HG03066 (cell line): ENCODE results near the gene STXBP5.

Source experiments
- ATAC-seq: cut with Tn5 transposase; IDR thresholded peaks from one replicate; pipeline ENCODE4 v1.9.1; 2021; ENCODE audit warnings: low read depth; ENCODE audit not compliant: unreplicated experiment

STXBP5 gene

DNA sequence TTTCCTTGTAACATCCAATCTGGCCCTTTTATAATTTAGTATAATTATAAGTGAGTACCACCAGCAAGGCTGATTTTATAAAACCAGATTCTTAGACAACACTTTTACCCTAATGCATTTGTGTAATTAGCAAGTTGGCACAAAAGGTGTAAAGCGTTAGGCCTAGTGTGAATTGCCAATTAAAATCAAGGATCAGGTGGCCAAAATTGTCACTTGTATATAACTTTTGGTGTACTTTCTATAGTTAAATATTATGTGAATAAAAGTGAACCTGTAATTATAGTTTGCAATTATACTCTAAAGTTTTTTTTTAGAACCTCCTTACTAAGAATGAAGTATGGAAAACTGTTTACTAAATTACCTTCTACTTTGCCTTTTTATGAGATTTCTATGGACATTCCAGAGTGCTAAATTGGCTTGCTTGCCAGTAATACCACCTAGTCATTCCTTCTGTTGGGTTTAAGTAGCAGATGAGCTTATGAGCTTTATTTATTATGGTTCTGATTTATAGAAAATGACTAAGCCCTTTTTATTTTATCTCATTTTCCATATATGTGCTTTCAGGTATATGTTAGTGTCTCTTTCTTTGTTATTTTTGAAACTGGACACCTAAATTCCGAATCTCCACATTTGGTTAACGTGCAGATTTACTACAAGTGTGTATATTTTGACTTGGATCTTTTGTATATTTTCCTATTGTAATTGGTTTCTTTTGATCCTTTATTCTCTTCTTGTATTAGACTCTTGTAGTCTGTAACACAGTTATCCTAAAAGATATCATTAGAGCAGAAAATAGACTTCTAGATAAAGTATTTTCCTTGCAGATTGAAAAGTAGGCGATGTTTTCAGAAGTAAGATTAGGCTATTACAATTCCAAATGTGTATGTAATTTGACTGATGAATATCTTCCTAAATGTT is 3.9 kb downstream of the STXBP5 start:
- ATAC-seq, result no peak

DNA sequence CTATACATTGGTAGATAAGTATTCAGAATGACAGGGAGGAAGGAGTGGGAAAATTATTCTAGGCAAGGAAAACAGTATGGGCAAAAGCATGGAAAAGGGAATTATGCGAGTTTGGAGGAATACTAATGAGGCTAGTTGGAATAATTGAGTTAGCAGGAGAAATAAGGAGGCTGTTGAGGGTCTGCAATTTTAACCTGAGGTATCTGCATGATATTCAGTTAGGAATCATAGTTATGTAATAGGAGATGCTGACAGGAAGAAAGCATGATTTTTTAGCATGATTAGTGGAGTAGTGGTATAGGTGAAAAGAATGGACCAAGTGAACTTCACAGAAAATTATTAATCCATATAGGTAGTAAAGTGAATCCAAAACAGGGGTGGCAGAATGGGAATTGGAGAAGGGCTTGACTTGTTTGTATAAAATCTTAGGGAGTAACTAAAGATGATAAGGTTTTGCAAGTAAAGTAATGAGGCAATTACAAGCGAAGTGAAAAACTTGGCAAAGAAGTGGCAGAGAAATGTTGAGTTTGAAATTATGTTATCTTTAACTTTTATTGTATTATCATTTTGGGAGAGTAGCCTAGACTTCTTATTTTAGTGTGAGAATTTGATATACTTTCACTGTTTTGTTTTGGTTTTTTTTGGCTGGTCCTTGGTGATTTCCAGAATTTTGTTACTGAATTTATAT is 5.7 kb downstream of the STXBP5 start:
- ATAC-seq, result no peak

DNA sequence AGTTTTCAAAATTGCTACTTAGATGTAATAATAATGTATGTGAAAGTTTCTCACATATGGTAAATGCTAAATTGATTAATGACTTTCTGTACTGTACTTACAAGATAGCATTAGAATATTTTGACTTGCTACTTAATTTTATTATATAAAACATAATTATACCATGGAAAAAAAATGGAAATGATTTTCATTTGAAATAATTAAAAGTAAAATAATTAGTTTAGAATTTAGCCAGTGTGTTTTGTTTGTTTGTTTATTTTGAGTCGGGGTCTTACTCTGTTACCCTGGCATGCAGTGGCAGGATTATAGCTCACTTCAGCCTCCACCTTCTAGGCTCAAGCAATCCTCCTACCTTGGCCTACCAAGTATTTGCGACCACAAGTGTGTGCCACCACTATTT is 7.1 kb downstream of the STXBP5 start:
- ATAC-seq, result no peak

DNA sequence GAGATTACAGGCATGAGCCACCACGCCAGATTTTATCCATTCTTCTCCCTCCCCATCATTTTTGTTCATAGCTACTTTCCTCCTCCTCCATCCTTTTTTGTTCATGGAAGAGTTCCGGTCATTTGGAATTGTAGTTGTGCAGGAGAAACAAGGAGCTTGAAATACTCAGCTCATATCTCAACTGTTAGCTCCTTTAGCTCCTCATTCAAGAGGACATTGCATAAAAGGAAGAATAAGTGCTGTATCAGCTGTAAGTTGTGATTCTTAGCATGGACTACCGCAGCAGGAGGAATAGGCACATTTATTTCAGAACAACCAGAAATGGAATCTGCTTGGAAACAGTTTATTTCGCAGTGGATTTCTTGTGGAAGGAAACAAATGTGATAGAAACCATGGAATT is 7.6 kb downstream of the STXBP5 start:
- ATAC-seq, result no peak

DNA sequence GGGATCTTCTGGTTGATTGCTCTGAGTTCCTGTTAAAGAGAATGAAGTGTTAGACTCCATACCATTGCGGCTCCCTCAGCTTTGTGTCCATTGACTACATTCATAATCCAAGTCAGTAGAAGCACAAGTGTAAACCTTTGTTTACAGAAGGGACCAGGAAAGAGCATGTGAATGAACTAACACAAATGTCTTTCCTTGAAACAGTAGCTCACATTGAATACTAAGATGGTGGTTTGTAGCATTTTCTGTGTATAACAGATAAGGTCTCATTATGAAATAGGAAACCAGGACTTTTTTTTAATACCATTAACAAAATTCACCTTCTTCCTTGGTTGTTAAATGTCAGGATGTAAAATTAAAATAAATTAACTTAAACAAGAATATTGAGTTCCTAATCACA is 8.4 kb downstream of the STXBP5 start:
- no peak for ATAC-seq

DNA sequence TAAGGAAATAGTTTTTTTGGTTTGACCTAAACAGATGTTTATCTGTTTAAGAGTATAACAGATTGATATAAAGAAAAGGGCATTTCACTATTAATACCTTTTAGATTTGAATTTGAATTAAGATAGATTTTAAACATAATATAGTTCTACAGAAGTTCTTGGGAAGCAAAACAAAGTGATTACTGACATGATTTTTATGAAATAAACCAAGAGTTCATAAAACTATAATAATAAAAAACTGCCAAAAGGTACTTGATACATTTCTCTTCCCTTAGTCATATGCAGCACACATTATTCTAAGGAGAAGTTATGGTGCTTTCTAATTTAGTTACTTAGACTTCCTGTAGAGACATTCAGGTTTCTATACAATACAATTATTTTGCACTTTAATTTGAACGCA is 9.6 kb downstream of the STXBP5 start:
- no peak for ATAC-seq

DNA sequence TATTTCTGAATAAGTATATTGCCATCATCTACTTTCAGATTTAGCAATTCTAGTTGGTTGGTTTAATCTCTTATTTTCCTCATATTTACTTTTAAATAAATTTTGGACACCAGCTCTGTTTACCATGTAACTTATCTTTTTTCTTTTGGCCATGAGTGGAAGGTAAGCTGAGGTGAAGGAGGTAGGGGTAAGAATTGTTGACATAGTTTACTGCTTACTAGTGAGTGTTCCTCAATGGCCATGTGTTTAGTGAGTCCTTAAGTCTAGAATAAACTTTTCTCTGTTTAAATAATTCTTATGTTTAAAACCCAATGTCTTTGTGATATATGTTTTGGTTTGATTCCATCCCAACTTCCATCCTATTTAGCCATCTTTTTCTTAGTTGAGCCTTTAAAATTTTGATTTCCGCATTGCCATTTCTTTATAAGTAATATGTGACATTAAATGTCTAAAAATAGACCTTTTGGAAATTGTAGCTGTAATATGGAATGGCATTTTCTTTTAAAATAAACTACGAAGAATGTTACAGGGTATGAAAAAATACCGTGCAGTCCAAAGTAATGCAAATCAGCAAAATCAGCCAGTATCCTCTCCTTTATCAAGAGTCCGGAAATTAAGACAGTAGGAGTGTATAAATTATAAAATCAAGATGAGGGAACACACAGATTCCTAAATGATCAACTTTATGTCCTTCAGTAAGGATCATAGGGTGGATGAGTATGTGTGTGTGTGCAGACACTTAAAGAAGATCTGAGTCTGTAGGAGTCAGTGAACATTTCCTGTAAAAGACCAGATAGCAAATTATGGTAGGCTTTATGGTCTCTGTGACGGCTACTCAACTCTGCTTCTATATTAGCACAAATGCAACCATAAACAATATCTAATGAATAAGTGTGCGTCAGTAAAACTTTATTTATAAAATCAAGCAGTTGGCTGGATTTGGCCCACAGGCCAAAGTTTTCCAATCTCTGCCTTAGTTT is 10.3 kb downstream of the STXBP5 start:
- ATAC-seq, result no peak

DNA sequence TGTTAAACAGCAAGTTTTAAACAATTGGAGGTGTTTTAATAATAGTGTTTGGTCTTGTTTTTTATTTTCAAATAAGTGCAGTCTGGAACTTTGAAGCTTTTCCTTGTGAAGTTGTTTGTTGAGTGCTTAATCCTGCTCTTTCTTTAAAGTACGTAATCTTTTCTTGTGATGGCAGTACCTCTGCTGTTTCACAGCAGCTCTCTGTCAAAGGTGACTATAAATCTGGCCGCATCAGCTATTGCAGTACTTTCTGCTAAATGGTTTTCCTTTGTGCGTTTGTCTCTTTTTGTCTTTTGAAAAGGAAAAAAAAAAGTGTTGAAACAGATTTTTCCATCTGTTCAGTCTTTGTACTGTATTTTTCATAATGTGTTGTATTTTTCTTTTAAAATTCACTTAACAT is 12.7 kb downstream of the STXBP5 start:
- no peak for ATAC-seq

DNA sequence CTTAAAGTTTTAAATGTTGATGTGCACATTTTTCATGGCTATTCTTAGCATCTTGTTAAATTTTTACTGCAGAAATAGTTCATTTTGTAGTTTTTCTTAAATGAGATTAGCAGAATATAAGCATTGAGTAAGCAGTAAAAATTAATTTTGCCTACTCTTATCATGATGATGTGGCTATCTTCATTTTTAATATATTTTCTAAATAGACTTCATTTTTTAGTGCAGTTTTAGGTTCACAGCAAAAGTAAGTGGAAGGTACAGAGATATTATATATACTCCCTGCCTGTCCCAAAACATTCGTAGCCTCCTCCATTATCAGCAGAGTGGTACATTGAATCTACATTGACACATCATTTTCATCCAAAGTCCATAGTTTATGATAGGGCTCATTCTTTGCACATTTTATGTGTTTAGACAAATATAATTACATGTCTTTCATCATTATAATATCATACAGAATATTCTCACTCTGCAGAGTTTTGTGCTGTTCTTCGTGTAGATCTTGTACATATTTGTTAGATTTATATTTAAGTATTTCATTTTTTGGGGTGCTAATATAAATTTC is 13.7 kb downstream of the STXBP5 start:
- no peak for ATAC-seq

DNA sequence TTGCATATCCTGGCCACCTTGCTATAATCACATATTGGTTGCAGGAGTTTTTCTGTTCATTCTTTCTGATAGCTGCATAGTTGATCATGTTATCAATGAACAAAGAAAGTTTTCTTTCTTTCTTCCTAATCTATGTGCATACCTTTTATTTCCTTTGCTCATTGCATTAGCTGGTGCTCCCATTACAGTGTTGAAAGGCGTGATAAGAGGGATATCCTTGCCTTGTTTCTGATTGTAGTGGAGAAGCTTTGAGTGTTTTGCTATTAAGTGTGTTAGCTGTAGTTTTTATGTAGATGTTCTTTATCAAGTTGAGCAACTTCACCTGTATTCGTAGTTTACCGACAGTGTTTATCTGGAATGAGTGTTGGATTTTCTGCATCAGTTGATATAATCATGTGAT is 14.6 kb downstream of the STXBP5 start:
- ATAC-seq, result no peak

DNA sequence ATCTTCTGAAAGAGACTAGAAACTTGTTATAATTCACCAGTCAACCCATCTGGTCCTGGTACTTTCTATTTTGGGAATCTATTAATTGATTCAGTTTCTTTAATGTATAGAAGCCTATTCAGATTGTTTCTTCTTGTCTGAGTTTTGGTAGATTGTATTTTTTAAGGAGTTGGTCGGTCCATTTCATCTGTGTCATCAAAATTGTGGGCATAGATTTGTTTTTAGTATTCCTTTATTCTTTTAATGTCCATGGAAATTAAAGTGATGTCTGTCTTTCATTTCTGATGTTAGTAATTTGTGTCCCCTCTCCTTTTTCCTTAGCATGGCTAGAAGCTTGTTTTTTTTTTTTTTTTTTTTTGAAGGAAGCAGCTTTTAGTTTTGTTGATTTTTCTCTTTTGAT is 15.2 kb downstream of the STXBP5 start:
- ATAC-seq, result no peak

DNA sequence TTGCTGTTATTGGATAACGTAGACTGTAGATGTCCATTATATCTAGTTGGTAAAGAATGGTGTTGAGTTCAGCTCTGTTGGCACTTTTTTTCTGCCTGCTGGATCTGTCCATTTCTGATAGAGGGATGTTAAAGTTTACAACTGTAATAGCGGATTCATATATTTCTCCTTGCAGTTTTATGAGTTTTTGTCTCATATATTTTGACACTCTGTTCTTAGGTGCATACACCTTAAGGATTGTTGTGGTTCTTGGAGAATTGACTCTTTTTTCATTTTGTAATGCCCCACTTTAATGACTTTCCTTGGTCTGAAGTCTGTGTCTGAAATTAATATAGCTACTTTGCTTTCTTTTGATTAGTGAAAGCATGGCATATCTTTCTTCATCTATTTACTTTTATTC is 16.1 kb downstream of the STXBP5 start:
- no peak for ATAC-seq

DNA sequence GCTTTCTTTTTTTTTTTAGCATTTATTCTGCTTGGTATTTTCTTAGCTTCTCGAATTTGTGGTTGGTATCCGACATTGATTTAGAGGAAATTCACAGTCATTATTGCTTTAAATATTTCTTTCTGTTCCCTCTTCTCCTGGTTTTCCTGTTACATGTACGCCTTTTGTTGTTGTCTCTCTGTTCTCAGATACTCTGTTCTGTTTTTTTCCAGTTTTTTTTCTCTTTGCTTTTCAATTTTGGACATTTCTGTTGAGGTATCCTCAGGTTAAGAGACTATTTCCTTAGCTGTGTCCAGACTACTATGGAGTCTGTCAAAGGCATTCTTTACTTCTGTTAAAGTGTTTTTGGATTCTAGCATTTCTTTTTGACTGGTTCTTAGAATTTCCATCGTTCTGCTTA is 17.5 kb downstream of the STXBP5 start:
- no peak for ATAC-seq

DNA sequence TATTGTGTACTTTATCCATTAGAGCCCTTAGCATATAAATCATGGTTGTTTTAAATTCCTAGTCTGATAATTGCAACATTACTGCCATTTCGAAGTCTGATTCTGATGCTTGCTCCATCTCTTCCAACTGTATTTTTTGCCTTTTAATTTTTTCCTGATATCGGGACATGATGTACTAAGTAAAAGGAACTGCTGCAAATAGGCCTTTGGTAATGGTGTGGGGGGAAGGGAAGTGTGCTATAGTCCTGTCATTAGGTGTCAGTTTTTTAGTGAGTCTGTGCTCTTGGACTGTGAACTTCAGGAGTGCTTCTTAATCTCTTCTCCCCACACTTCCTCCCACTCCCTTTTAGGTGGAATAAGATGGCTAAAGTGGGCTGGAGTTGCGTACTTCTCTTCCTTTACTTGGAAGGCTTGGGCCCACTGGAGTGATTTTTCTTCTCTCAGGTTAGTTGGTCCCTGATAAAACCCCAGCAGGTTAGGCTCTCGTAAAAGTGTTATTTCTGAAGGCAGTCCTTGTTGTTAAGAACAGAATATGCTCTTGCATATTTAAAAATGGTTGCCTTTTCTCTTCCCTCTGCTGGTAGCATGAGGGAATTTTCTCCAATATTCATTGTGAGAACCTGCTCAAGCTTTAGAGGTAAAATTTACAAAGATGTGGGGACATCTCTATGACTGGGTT is 18.1 kb downstream of the STXBP5 start:
- no peak for ATAC-seq

DNA sequence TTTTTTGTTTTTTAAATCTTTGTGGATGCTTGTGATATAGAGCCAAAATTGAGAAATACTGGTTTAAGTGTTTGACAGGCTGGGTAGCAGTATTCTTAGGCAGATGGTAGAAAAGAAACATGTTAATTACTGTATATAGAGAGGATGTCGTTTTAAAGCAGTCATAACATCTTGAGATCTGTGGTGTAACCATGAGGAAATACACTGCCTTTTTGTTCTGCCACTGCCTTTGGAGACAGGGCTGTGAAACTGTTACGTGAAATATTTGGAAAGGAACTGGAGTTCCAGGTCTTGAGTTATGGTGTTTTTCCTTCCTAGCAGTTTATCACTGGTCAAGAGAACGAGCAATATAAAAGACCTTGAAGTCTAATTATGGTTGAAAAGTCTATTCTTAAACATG is 19.5 kb downstream of the STXBP5 start:
- no peak for ATAC-seq

DNA sequence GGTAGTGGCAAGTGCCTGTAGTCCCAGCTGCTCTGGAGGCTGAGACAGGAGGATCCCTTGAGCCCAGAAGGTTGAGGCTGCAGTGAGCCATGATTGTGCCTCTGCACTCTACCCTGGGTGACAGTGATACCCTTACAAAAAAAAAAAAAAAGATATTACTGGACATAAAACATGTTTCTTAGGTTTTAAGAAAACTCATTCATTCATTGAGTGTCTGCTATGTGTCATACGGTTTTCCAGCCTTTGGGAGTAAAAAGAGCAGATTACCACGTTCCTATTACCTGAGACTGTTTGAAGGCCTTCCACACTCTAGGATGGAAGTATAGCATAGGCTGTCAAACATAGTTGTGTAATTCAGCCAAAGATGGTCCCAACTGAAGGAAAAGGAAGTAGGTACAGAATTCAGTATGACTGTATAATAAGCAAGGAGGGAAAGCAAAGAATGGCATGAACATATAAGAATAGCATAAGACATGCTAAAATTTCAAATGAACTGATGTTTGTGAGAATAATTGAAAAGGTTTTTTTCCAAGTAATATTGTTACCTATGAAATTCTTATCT is 22.0 kb downstream of the STXBP5 start:
- no peak for ATAC-seq

DNA sequence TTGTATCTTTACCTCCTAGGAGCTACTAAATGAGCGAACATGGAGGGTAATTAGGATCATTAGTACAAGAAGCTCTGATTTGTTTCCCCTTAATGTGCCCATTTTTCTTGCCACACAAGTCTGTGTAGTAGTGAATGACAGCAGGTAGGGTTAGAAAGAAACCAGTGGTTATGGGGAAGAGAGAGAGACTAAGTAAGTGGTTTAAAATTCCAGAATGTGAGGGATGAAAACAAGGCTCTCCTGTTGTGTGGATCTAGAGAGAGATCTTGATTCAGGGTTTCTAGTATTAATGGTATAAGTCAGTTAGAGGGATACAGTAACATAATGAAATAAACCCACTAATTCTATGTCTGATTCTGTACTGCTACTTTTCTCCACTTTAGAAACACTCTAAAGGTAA is 22.7 kb downstream of the STXBP5 start:
- ATAC-seq, result no peak

DNA sequence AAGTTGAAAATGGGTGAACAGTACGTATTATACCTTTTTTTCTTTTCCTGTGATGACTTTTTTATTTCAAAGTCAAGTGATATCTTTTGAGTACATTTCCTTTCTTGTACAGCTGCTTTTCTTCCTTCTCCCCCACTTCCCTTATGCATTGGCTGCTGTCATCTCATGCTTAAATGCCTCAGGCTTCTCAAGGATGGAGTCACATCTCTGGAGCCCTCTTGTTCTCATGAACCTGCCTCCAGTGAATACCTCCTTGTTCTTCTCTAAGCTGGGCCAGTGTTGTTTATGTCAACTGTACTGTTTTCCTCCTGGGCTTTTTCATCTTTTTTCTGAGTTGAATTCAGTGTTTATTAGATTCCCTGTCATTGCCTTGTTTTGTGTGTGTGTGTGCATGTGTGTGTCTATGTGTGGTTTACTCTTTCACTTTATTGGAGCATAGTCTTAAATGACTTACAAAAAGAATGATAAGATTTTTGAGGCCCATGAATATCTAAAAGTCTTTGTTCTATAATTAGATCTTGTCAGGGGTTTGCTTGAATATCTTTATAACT is 23.6 kb downstream of the STXBP5 start:
- no peak for ATAC-seq

DNA sequence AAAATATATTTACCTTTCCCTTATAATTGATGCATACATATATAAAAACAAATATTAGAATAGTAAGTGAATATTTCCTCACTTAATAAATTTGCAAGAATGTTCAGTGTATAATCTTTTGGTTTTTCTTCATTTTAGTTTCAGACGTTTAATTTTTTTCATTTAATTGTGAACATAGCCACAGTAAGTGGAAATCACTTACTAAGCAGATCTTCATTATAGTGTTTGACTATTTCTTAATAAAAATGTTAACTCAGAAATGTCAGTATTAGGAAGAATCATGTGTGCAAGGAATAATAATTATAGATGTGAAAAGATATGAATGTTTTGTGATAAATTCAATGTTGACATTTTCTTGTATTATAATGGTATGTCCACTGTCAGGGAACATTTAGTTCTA is 27.4 kb downstream of the STXBP5 start:
- ATAC-seq, result no peak
